ENCODE data around the gene GSC.
"Not testable (repeated sequence)": the region's sequence is repeated elsewhere in the genome, so short reads cannot be mapped to it uniquely, and the experiment has no call there.

Gene GSC

GRCh38 chr14:94738097-94738496 lies 31.8 kb downstream of the GSC start:
- DNase-seq = no peak

DNA sequence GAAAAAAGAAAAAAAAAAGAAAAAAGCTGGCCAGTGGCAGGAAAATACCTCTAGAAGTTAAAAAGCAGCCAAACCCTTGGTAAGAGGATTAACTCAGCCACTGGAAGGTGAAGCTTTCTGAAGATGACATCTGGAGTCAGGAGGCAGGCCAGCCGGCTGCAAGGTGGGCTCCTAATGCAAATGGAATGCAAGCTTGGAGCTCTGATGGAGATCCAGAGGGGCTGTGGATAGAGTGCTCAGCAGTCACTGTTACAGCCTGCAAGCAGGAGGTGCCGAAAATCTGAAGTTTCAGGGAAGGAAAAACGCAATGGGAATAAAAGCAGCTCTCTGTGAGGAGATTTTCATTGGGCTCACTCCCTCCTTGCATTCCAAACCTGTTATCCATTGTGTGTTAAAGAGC lies 41.0 kb downstream of the GSC start:
- no peak for DNase-seq

GRCh38 chr14:94728440-94728839 lies 41.5 kb downstream of the GSC start:
- not testable (repeated sequence) for DNase-seq

DNA sequence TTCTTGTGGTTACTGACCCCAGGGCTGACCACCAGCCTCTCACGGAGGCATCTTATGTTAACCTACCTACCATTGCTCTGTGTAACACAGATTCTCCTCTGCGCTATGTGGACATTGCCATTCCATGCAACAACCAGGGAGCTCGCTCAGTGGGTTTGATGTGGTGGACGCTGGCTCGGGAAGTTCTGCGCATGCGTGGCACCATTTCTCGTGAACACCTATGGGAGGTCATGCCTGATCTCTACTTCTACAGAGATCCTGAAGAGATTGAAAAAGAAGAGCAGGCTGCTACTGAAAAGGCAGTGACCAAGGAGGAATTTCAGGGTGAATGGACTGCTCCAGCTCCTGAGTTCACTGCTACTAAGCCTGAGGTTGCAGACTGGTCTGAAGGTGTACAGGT lies 43.3 kb downstream of the GSC start:
- DNase-seq = not testable (repeated sequence)

DNA sequence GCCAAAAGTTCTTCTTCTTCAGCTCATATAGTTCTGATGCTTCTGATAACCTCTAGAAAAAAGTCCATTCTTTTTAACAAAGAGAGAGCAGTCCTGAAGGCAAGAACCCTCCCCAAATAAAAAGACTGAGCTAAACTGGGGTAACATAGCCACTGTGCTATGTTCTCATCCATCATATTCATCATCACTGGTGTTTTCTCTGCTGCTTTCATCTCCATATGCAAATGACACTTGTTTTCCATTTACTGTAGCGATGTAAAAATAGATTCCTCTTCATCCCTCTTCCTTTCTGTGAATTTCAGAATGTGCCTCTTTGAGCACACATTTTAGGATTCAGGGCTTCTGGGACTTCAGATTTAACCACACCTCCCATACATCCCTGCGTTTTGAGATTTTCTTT lies 44.9 kb downstream of the GSC start:
- DNase-seq = peak; percentile 12 to 14

- no peak for DNase-seq
These were observed 47.5 kb downstream of the GSC start for GRCh38 chr14:94722397-94722796.

Measured in NCI-H526 (cell line).